GM12878 (cell line): Measurements from ENCODE around the gene CBY3. TPM values are rescaled to one million over a fixed set of nuclear protein-coding genes. Genes with fewer than 3 reads are reported as not detected.

Experiments used
- DPF2 ChIP-seq: fragments of 450-650 bp; IDR thresholded peaks from 2 replicates; pipeline ENCODE4 v1.6.1; 2017; ENCODE audit warnings: mild to moderate bottlenecking
- EED ChIP-seq: sonication (generic); IDR thresholded peaks from 2 replicates; pipeline ENCODE4 v1.6.1; 2016; ENCODE audit warnings: antibody characterized with exemption, low read depth
- FOXM1 ChIP-seq: IDR thresholded peaks from 2 replicates; pipeline ENCODE4 v1.6.1; 2012; ENCODE audit warnings: low read depth, mild to moderate bottlenecking, inconsistent platforms, low read length, moderate library complexity
- HDAC2 ChIP-seq: fragments of 200-600 bp; sonication (generic); IDR thresholded peaks from 2 replicates; pipeline ENCODE4 v1.6.1; 2017
- MEF2B ChIP-seq: fragments of 450-650 bp; IDR thresholded peaks from 2 replicates; pipeline ENCODE4 v1.6.1; 2018; ENCODE audit warnings: mild to moderate bottlenecking, moderate library complexity; ENCODE audit not compliant: partially characterized antibody, poor library complexity, severe bottlenecking
- YY1 ChIP-seq: IDR thresholded peaks from 2 replicates; pipeline ENCODE4 v1.6.1; 2011; ENCODE audit warnings: low read depth, mild to moderate bottlenecking, low read length
- polyA plus RNA-seq, 11 experiments: library from polyadenylated mRNA; depleted of rRNA in 4 of 11; unstranded in 6 of 11; stranded (reverse) in 5 of 11; fragments of >200 nt; fragmentation: Nextera tagmentation in 4 of 11; fragmentation: Illumina TruSeq in 1 of 11; extraction: Ambion mirVana in 4 of 11; extraction: Trizol in 1 of 11; gene quantifications; 1 replicate in 1 of 11; 2 replicates in 10 of 11; pipeline versions ENCODE4 v1.2.1 to v1.2.3, GENCODE V29; 2011 to 2016; ENCODE audit warnings: inconsistent platforms in 2 of 11, missing spikeins in 2 of 11, low read depth in 1 of 11
- total RNA-seq, 4 experiments: library from RNA; depleted of rRNA in 3 of 4; stranded (reverse); fragments of >200 nt in 3 of 4; fragmentation: Illumina TruSeq in 1 of 4; extraction: Trizol in 1 of 4; gene quantifications; 2 replicates each; pipeline versions ENCODE4 v1.2.1 to v1.2.3, GENCODE V29; 2013 to 2021
- TF ChIP-seq, protein P1 (sequence below): fragments of 450-650 bp; IDR thresholded peaks from 2 replicates; pipeline ENCODE4 v1.6.1; 2017; ENCODE audit warnings: mild to moderate bottlenecking
- TF ChIP-seq, protein P2 (sequence below): fragments of 450-650 bp; IDR thresholded peaks from 2 replicates; pipeline ENCODE4 v1.6.1; 2018; ENCODE audit warnings: borderline replicate concordance, mild to moderate bottlenecking; ENCODE audit not compliant: partially characterized antibody
- TF ChIP-seq, protein P3 (sequence below): fragments of 150-350 bp; IDR thresholded peaks from 2 replicates; pipeline ENCODE4 v1.6.1; 2014; ENCODE audit warnings: mild to moderate bottlenecking, low read depth, low read length
- TF ChIP-seq, protein P4 (sequence below): fragments of 450-650 bp; IDR thresholded peaks from 2 replicates; pipeline ENCODE4 v1.6.1; 2017; ENCODE audit warnings: mild to moderate bottlenecking, low read depth, inconsistent platforms; ENCODE audit not compliant: poor library complexity, severe bottlenecking

The CBY3 gene
- total and polyA plus RNA-seq, 10 of the 15 experiments (the other 5 are each of a cell fraction or from before 2014, with no cell fraction given): 0.10 to 1.2 (median 0.47) TPM; not detected in 5

DNA sequence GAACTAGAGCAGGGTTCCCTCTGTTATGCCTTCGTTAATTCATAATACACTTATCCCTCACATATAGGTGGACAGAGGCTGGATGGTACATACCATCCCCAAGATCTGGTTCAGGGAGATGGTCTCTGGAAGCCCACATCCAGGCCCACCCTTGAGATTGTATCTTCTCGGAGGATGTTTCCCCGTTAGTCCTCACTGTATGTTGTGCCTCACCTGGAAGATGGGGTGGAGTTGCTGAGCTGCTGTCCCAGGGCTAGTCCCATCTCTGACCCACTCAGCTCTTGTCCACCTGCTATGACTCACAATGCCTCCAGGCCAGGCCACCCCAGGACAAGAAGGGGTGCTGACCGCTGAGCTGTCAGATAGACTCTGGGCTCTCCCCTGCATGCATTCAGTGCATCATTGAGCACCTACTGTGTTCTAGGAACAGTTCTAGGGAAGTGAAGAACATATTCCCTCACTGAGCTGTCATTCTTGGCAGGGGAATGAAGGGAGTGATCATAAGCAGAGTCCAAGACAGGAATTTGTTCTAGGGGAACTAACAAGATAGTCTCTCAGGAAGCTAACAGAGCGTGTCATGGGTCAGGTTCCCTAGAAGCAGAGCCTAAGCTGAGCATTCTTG is at the start of gene CBY3 (continued):
- TF ChIP-seq, protein P1, sequence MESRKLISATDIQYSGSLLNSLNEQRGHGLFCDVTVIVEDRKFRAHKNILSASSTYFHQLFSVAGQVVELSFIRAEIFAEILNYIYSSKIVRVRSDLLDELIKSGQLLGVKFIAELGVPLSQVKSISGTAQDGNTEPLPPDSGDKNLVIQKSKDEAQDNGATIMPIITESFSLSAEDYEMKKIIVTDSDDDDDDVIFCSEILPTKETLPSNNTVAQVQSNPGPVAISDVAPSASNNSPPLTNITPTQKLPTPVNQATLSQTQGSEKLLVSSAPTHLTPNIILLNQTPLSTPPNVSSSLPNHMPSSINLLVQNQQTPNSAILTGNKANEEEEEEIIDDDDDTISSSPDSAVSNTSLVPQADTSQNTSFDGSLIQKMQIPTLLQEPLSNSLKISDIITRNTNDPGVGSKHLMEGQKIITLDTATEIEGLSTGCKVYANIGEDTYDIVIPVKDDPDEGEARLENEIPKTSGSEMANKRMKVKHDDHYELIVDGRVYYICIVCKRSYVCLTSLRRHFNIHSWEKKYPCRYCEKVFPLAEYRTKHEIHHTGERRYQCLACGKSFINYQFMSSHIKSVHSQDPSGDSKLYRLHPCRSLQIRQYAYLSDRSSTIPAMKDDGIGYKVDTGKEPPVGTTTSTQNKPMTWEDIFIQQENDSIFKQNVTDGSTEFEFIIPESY: no peak
- TF ChIP-seq, protein P2, sequence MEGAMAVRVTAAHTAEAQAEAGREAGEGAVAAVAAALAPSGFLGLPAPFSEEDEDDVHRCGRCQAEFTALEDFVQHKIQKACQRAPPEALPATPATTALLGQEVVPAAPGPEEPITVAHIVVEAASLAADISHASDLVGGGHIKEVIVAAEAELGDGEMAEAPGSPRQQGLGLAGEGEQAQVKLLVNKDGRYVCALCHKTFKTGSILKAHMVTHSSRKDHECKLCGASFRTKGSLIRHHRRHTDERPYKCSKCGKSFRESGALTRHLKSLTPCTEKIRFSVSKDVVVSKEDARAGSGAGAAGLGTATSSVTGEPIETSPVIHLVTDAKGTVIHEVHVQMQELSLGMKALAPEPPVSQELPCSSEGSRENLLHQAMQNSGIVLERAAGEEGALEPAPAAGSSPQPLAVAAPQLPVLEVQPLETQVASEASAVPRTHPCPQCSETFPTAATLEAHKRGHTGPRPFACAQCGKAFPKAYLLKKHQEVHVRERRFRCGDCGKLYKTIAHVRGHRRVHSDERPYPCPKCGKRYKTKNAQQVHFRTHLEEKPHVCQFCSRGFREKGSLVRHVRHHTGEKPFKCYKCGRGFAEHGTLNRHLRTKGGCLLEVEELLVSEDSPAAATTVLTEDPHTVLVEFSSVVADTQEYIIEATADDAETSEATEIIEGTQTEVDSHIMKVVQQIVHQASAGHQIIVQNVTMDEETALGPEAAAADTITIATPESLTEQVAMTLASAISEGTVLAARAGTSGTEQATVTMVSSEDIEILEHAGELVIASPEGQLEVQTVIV: no peak
- TF ChIP-seq MEF2B (no peak), EED (no peak), YY1 (no peak), FOXM1 (no peak), HDAC2 (no peak), DPF2 (no peak)
- TF ChIP-seq, protein P3, sequence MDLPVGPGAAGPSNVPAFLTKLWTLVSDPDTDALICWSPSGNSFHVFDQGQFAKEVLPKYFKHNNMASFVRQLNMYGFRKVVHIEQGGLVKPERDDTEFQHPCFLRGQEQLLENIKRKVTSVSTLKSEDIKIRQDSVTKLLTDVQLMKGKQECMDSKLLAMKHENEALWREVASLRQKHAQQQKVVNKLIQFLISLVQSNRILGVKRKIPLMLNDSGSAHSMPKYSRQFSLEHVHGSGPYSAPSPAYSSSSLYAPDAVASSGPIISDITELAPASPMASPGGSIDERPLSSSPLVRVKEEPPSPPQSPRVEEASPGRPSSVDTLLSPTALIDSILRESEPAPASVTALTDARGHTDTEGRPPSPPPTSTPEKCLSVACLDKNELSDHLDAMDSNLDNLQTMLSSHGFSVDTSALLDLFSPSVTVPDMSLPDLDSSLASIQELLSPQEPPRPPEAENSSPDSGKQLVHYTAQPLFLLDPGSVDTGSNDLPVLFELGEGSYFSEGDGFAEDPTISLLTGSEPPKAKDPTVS: no peak
- TF ChIP-seq, protein P4, sequence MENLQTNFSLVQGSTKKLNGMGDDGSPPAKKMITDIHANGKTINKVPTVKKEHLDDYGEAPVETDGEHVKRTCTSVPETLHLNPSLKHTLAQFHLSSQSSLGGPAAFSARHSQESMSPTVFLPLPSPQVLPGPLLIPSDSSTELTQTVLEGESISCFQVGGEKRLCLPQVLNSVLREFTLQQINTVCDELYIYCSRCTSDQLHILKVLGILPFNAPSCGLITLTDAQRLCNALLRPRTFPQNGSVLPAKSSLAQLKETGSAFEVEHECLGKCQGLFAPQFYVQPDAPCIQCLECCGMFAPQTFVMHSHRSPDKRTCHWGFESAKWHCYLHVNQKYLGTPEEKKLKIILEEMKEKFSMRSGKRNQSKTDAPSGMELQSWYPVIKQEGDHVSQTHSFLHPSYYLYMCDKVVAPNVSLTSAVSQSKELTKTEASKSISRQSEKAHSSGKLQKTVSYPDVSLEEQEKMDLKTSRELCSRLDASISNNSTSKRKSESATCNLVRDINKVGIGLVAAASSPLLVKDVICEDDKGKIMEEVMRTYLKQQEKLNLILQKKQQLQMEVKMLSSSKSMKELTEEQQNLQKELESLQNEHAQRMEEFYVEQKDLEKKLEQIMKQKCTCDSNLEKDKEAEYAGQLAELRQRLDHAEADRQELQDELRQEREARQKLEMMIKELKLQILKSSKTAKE: no peak
